Fibroblast of mammary gland (primary cell): ENCODE measurements around the gene TSPOAP1.

Experiments used
- DNase-seq: peaks from one replicate; pipeline ENCODE4 v3.0.0-alpha.2; 2010; ENCODE audit warnings: low read depth
- H3K4me3 ChIP-seq: 2 replicates; pipeline ENCODE4 v1.5.1; 2011; ENCODE audit warnings: low read depth, mild to moderate bottlenecking, low read length, moderate library complexity; ENCODE audit not compliant: control insufficient read depth
- TF ChIP-seq, protein P1 (sequence below): conservative IDR thresholded peaks from 2 replicates; pipeline ENCODE4 v1.5.1; 2011; ENCODE audit warnings: low read depth, low read length, inconsistent platforms; ENCODE audit not compliant: control insufficient read depth, insufficient read depth

TSPOAP1 gene

DNA sequence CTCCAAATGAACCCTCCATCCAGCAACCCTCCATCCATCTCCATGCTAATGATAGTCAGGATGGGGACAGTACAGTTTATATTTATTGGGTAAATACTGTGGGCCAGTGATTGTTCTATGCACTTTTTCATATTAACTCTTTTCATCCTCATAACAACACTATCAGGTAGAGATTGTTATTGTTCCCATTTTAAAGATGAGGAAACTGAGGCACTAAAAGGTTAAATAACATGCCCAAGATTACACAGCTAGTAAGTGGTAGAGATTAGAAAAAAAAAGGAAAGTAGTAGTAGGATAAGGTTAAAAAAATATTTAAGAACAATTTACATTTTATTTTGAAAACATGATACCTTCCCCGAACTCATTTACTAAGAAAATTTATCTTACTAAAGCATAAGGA is 45.3 kb upstream of the TSPOAP1 start:
- TF ChIP-seq, protein P1, sequence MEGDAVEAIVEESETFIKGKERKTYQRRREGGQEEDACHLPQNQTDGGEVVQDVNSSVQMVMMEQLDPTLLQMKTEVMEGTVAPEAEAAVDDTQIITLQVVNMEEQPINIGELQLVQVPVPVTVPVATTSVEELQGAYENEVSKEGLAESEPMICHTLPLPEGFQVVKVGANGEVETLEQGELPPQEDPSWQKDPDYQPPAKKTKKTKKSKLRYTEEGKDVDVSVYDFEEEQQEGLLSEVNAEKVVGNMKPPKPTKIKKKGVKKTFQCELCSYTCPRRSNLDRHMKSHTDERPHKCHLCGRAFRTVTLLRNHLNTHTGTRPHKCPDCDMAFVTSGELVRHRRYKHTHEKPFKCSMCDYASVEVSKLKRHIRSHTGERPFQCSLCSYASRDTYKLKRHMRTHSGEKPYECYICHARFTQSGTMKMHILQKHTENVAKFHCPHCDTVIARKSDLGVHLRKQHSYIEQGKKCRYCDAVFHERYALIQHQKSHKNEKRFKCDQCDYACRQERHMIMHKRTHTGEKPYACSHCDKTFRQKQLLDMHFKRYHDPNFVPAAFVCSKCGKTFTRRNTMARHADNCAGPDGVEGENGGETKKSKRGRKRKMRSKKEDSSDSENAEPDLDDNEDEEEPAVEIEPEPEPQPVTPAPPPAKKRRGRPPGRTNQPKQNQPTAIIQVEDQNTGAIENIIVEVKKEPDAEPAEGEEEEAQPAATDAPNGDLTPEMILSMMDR = no peak
- DNase-seq = no peak
- no peak overlapping the region for H3K4me3 ChIP-seq

DNA sequence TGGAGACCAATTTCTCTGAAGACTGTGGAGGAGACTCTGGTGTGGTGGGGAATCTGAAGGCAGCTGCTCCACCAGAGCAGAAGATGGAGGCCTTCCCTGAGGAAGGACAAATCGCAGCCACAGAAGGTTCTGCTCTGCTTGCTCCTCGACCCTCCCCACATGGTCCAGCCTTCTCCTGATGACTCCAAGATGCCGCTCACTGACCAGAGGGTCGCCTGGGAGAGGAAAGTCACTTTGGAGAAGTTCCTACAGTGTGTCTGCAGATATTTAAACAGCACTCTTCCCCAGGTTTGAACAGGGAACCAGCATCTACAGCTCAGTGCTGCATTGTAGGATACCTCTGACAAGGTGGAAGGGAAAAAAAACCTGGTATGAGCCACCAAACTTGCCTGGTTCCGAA is 44.4 kb upstream of the TSPOAP1 start:
- H3K4me3 ChIP-seq = no peak overlapping the region
- TF ChIP-seq, protein P1 = no peak
- DNase-seq = no peak

DNA sequence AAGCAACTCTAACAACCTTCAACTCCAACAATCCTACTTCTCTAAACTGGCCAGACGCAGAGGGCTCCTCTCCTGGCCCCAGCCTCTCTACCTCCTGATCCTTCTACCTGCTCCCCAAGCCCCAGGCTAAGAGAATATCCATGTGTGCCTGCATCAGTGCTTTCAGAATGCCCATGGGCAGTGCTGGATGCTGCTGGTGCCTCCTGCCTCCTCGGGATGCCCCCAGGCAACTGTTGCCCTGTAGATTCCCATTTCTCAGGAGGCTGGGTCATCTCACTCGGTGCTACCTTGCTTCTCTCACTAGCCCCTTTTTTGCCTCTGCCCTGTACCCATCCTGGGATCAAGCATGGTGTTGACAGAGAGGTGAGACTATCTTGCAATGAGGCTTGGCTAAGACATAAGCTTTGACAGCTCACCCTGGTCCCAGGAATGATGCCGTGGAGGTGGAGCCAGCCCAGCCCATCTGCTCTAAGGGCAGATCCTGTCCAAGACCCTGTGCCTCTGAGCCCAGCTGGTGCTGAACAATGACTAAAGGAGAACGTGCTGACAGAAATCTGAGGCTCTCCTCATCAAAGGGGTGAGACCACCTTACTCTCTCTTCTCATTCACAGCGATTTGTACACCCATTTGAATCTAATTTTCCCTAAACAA is 42.8 kb upstream of the TSPOAP1 start:
- DNase-seq = no peak
- TF ChIP-seq, protein P1 = no peak
- H3K4me3 ChIP-seq = no peak overlapping the region

DNA sequence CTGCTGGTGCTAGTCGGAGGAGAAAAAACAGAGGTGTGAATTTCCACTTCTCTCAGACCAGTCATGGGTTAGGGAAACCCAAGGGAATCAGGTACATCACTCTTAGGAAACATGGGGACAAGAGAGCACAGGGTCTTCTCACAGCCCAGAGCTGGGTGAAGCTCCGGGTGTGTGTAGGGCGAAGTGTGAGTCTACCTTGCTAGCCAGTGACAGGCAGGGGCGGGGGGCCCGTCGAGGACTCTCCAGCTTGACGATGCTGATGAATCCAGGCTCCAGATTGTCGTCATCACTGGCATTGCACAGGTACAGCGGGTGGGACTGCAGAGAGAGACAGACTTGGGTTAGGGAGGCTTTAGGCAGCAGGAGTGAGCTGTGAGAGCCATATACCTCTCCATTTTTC is 42.1 kb upstream of the TSPOAP1 start:
- DNase-seq = no peak
- TF ChIP-seq, protein P1 = no peak
- H3K4me3 ChIP-seq = no peak overlapping the region

DNA sequence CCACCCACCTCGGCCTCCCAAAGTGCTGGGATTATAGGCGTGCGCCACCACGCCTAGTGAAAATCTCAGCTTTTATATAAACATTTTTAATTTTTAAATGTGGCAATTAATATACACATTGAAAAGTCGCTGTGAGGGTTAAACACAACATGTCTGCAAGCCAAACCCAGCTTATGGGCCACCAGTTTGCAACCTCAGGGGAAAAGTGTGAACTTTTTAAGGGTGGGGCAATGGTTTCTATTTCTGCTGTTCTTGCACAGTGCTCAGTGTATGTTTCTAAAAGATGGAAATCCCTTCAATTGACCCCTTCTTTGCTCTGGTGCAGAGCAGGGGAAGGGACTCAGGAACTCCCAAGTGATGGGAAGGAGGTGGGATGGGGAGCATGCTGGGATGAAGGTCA is 41.7 kb upstream of the TSPOAP1 start:
- no peak for DNase-seq
- TF ChIP-seq, protein P1 = no peak
- H3K4me3 ChIP-seq = no peak overlapping the region

DNA sequence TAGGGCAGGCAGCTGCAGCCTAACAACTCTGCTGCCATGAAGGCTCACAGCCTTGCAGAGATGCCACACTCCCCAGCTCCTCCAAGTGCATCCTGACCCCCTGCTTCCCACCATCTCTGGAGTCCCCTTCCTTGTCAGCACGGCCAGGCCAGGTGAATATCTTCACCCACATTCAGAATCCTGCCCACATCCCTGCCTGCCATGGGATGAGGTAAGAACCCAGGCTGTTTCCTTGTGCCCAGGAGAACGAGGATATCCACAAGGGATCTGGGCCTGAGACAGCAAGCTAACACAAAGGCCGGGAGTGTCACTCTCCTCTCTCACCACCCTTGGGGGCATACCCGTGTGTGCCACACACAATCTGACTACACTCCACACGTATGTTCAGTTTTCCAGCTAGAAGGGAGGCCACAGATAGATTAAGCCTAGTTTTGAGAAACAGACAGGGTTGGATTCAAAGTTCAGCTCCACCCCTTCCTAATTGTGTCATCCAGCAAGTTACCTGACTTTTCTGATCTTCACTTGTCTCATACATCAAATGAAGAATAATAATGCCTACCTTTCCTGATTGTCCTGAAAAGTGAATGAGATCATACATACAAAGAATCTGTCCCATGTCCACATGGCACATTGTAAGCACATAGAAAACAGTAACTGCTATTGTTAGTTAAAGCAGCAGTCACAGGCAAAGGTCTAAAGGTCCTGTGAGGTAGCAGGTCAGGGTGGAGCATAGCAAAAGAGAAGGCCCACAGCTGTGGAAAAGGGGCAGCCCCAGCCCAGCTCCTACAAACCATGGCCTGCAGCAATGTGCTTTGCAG is 40.8 kb upstream of the TSPOAP1 start:
- H3K4me3 ChIP-seq = no peak overlapping the region
- TF ChIP-seq, protein P1 = no peak
- DNase-seq = no peak
